Measurements from ENCODE around the gene GYG2.

The GYG2 gene

GRCh38 chrX:2901367-2902036 lies 72.8 kb downstream of the GYG2 start:
- no peak overlapping the region for H3K27ac ChIP-seq
- H3K4me3 ChIP-seq (ENCODE audit: low read depth, low read length): no peak overlapping the region
- no peak for TF ChIP-seq CTCF (IDR thresholded peaks at IDR 0.05)
- no peaks in the 10 kb centered on the region for H3K36me3 ChIP-seq (ENCODE audit: control insufficient read depth, insufficient read depth, low read length)
- H3K79me2 ChIP-seq: no peaks in the 10 kb centered on the region
- H3K27me3 ChIP-seq (ENCODE audit: control insufficient read depth, insufficient read depth, low read length): no peaks in the 10 kb centered on the region
- no peaks in the 10 kb centered on the region for H3K4me1 ChIP-seq
- H3K4me2 ChIP-seq (ENCODE audit: low read length): no peak overlapping the region
- H3K9ac ChIP-seq: no peak overlapping the region
- no peak overlapping the region for H2AFZ ChIP-seq
- no peaks in the 10 kb centered on the region for H3K9me3 ChIP-seq (ENCODE audit: control insufficient read depth, low read length)

- no peak overlapping the region for H3K4me2 ChIP-seq (ENCODE audit: low read length)
- no peak overlapping the region for H3K4me3 ChIP-seq (ENCODE audit: low read depth, low read length)
- no peak overlapping the region for H2AFZ ChIP-seq
- no peaks in the 10 kb centered on the region for H3K79me2 ChIP-seq
- H3K36me3 ChIP-seq (ENCODE audit: control insufficient read depth, insufficient read depth, low read length): no peaks in the 10 kb centered on the region
- no peaks in the 10 kb centered on the region for H3K9me3 ChIP-seq (ENCODE audit: control insufficient read depth, low read length)
- no peak overlapping the region for H3K27ac ChIP-seq
- no peak overlapping the region for H3K9ac ChIP-seq
- no peaks in the 10 kb centered on the region for H3K4me1 ChIP-seq
- TF ChIP-seq CTCF (IDR thresholded peaks at IDR 0.05): no peak
- H3K27me3 ChIP-seq (ENCODE audit: control insufficient read depth, insufficient read depth, low read length): no peaks in the 10 kb centered on the region
Observed at GRCh38 chrX:2902841-2903240, 74.1 kb downstream of the GYG2 start.

GRCh38 chrX:2903366-2903765 lies 74.6 kb downstream of the GYG2 start:
- Histone ChIP-seq H3K4me2 (ENCODE audit: low read length) (no peak overlapping the region), H3K4me3 (ENCODE audit: low read depth, low read length) (no peak overlapping the region), H3K36me3 (ENCODE audit: control insufficient read depth, insufficient read depth, low read length) (no peaks in the 10 kb centered on the region), H3K27me3 (ENCODE audit: control insufficient read depth, insufficient read depth, low read length) (no peaks in the 10 kb centered on the region), H3K9me3 (ENCODE audit: control insufficient read depth, low read length) (no peaks in the 10 kb centered on the region), H3K79me2 (no peaks in the 10 kb centered on the region), H3K27ac (no peak overlapping the region), H3K4me1 (no peaks in the 10 kb centered on the region), H3K9ac (no peak overlapping the region), H2AFZ (no peak overlapping the region)
- TF ChIP-seq CTCF (IDR thresholded peaks at IDR 0.05): no peak

- H3K9ac ChIP-seq: no peak overlapping the region
- H3K4me2 ChIP-seq (ENCODE audit: low read length): no peak overlapping the region
- no peak overlapping the region for H3K4me3 ChIP-seq (ENCODE audit: low read depth, low read length)
Observed at GRCh38 chrX:2907295-2907694, 78.6 kb downstream of the GYG2 start.

More at GRCh38 chrX:2907295-2907694, 78.6 kb downstream of the GYG2 start:
- H3K79me2 ChIP-seq: no peaks in the 10 kb centered on the region
- no peak overlapping the region for H2AFZ ChIP-seq
- TF ChIP-seq CTCF (IDR thresholded peaks at IDR 0.05): no peak
- H3K27me3 ChIP-seq (ENCODE audit: control insufficient read depth, insufficient read depth, low read length): no peaks in the 10 kb centered on the region
- no peak overlapping the region for H3K27ac ChIP-seq
- H3K36me3 ChIP-seq (ENCODE audit: control insufficient read depth, insufficient read depth, low read length): no peaks in the 10 kb centered on the region
- H3K4me1 ChIP-seq: no peaks in the 10 kb centered on the region
- H3K9me3 ChIP-seq (ENCODE audit: control insufficient read depth, low read length): no peaks in the 10 kb centered on the region
